HG03457 (cell line): ENCODE measurements around the gene SNRPA.
"Not testable (repeated sequence)": the region's sequence is repeated elsewhere in the genome, so short reads cannot be mapped to it uniquely, and the experiment has no call there.

Experiments used
- ATAC-seq: cut with Tn5 transposase; IDR thresholded peaks from one replicate; pipeline ENCODE4 v1.9.1; 2021; ENCODE audit warnings: moderate number of reproducible peaks; ENCODE audit not compliant: unreplicated experiment

The SNRPA gene

DNA sequence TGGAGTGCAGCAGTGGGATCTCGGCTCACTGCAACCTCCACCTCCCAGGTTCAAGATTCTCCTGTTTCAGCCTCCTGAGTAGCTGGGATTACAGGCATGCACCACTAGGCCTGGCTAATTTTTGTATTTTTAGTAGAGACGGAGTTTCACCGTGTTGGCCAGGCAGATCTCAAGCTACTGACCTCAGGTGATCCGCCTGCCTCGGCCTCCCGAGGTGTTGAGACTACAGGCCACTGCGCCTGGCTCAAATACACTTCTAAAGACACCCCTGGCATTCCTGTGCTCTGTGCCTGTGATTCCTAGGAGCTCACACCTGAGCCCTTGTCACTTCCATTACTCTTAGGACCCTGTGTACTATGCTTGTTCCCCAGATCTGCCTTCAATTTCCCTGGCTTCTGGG lies 61.6 kb downstream of the SNRPA start:
- ATAC-seq, result not testable (repeated sequence)

DNA sequence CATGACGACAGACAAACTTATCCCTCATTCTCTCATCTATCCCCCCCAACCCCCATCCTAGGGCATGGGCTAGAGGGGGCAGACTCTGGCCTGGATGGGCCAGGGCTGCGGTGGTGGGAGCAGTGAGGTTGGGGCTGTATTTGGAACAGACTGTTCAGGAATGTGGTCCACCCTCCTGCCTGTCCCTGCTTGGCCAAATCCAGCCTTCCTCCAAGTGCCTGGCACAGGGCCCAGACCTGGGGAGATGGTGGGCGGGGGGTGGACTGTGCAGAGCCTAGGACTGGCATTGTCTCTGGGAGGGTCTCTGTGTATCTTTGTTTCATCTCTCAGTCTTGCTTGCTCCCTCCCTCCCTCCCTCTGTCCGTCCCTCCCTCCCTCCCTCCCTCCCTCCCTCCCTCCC lies 62.2 kb downstream of the SNRPA start:
- ATAC-seq, result no peak
